GM23338 (cell line): ENCODE results near the gene KCNMA1. TPM values are rescaled to one million over a fixed set of nuclear protein-coding genes. Genes with fewer than 3 reads are reported as not detected.

Experiments used
- ATAC-seq: fragments of 200-7000 bp; cut with Tn5 transposase; 3 replicates; pipeline ENCODE4 v1.9.1; 2020
- DNase-seq: peaks from one replicate; pipeline ENCODE4 v3.0.0-alpha.2; 2015; ENCODE audit warnings: low spot score
- H2AFZ ChIP-seq: fragments of 200-600 bp; sonication (generic); 2 replicates; pipeline ENCODE4 v1.8.0; 2016; ENCODE audit warnings: antibody characterized with exemption, mild to moderate bottlenecking, moderate library complexity
- H3F3A ChIP-seq: fragments of 200-600 bp; sonication (generic); replicated peaks from 2 replicates; pipeline ENCODE4 v1.8.0; 2017; ENCODE audit warnings: antibody characterized with exemption, mixed run types, low read depth
- H3K27ac ChIP-seq: fragments of 200-600 bp; sonication (generic); 2 replicates; pipeline ENCODE4 v1.6.1; 2016; ENCODE audit warnings: low read depth
- H3K27me3 ChIP-seq: fragments of 200-600 bp; sonication (generic); 2 replicates; pipeline ENCODE4 v1.8.0; 2016; ENCODE audit warnings: mild to moderate bottlenecking, mixed run types, moderate library complexity; ENCODE audit not compliant: insufficient read depth
- H3K36me3 ChIP-seq: fragments of 200-600 bp; sonication (generic); 2 replicates; pipeline ENCODE4 v1.8.0; 2016; ENCODE audit warnings: mild to moderate bottlenecking; ENCODE audit not compliant: insufficient read depth
- H3K4me1 ChIP-seq: fragments of 200-600 bp; sonication (generic); 2 replicates; pipeline ENCODE4 v1.8.0; 2016; ENCODE audit warnings: mild to moderate bottlenecking, moderate library complexity; ENCODE audit not compliant: insufficient read depth
- H3K4me2 ChIP-seq: fragments of 200-600 bp; sonication (generic); 2 replicates; pipeline ENCODE4 v1.7.1; 2017; ENCODE audit warnings: mixed run types
- H3K4me3 ChIP-seq: fragments of 200-600 bp; sonication (generic); 2 replicates; pipeline ENCODE4 v1.6.1; 2016; ENCODE audit warnings: mixed run types
- H3K79me2 ChIP-seq: fragments of 200-600 bp; sonication (generic); replicated peaks from 2 replicates; pipeline ENCODE4 v1.8.0; 2017; ENCODE audit warnings: mild to moderate bottlenecking; ENCODE audit not compliant: insufficient read depth
- H3K9me2 ChIP-seq: fragments of 200-600 bp; sonication (generic); 2 replicates; pipeline ENCODE4 v1.8.0; 2017; ENCODE audit not compliant: insufficient read depth
- H4K20me1 ChIP-seq: fragments of 200-600 bp; sonication (generic); replicated peaks from 2 replicates; pipeline ENCODE4 v1.8.0; 2017; ENCODE audit warnings: mild to moderate bottlenecking; ENCODE audit not compliant: insufficient read depth
- H3K27ac Mint-ChIP-seq: 2 replicates; pipeline ENCODE4 v1.8.0; 2020; ENCODE audit warnings: inconsistent platforms, mild to moderate bottlenecking, moderate library complexity, mixed read lengths
- H3K27me3 Mint-ChIP-seq: 3 replicates; pipeline ENCODE4 v1.8.0; 2022; ENCODE audit warnings: low read depth, mild to moderate bottlenecking, moderate library complexity, mixed read lengths, inconsistent platforms; ENCODE audit not compliant: insufficient read depth, poor library complexity
- H3K36me3 Mint-ChIP-seq: 3 replicates; pipeline ENCODE4 v1.8.0; 2021; ENCODE audit warnings: low read depth, mild to moderate bottlenecking, inconsistent platforms, moderate library complexity, mixed read lengths
- H3K4me1 Mint-ChIP-seq: 3 replicates; pipeline ENCODE4 v1.8.0; 2020; ENCODE audit warnings: mild to moderate bottlenecking, inconsistent platforms, mixed read lengths
- H3K4me3 Mint-ChIP-seq: 3 replicates; pipeline ENCODE4 v1.8.0; 2021; ENCODE audit warnings: moderate library complexity, mild to moderate bottlenecking, inconsistent platforms, mixed read lengths
- H3K9me3 Mint-ChIP-seq: 3 replicates; pipeline ENCODE4 v1.8.0; 2020; ENCODE audit warnings: moderate library complexity, mild to moderate bottlenecking, inconsistent platforms, mixed read lengths
- CREB1 ChIP-seq: fragments of 250-450 bp; sonication (Bioruptor Pico); IDR thresholded peaks from 2 replicates; pipeline ENCODE4 v1.5.0; 2020; ENCODE audit warnings: low read depth, mild to moderate bottlenecking, moderate library complexity
- EZH2 ChIP-seq: fragments of 200-600 bp; sonication (generic); IDR thresholded peaks from one replicate; pipeline ENCODE4 v1.8.0; 2017; ENCODE audit warnings: antibody characterized with exemption, mild to moderate bottlenecking, low read depth; ENCODE audit not compliant: unreplicated experiment
- EZH2phosphoT487 ChIP-seq: fragments of 200-600 bp; sonication (generic); IDR thresholded peaks from one replicate; pipeline ENCODE4 v1.8.1; 2018; ENCODE audit warnings: antibody characterized with exemption; ENCODE audit not compliant: unreplicated experiment
- JUNB ChIP-seq: IDR thresholded peaks from one replicate; pipeline ENCODE4 v1.6.1; 2016; ENCODE audit warnings: antibody characterized with exemption; ENCODE audit not compliant: unreplicated experiment
- NANOG ChIP-seq: IDR thresholded peaks from 2 replicates; pipeline ENCODE4 v1.6.1; 2016; ENCODE audit warnings: antibody characterized with exemption, borderline replicate concordance
- POLR2AphosphoS5 ChIP-seq: IDR thresholded peaks from 2 replicates; pipeline ENCODE4 v1.6.1; 2016; ENCODE audit warnings: antibody characterized with exemption, low read depth
- STAT1 ChIP-seq: IDR thresholded peaks from one replicate; pipeline ENCODE4 v1.6.1; 2016; ENCODE audit warnings: antibody characterized with exemption; ENCODE audit not compliant: unreplicated experiment
- ZNF114 ChIP-seq: fragments of 250-450 bp; sonication (Bioruptor Pico); IDR thresholded peaks from 2 replicates; pipeline ENCODE4 v1.5.0; 2020; ENCODE audit warnings: mild to moderate bottlenecking, moderate library complexity
- ZNF331 ChIP-seq: fragments of 250-450 bp; sonication (Bioruptor Pico); IDR thresholded peaks from 2 replicates; pipeline ENCODE4 v1.5.0; 2020; ENCODE audit warnings: low read depth, mild to moderate bottlenecking, moderate library complexity
- polyA plus RNA-seq: library from polyadenylated mRNA; unstranded; fragments of >200 nt; fragmentation: Nextera tagmentation; extraction: Ambion mirVana; gene quantifications from 2 replicates; pipeline ENCODE4 v1.2.1, GENCODE V29; 2016
- total RNA-seq: library from RNA; depleted of rRNA; stranded (reverse); fragments of >200 nt; shearing (Covaris generic); gene quantifications from 2 replicates; pipeline ENCODE4 v1.2.3, GENCODE V29; 2014
- TF ChIP-seq, protein P1 (sequence below), 2 experiments: fragments of 200-600 bp in 1 of 2; sonication (generic) in 1 of 2; conservative IDR thresholded peaks; 2 replicates each; pipeline versions ENCODE4 v1.5.1 to v1.6.1; 2016 to 2017; ENCODE audit warnings: antibody characterized with exemption in 2 of 2, low read depth in 2 of 2, mild to moderate bottlenecking in 2 of 2, moderate library complexity in 1 of 2
- TF ChIP-seq, protein P2 (sequence below): fragments of 250-450 bp; sonication (Bioruptor Pico); IDR thresholded peaks from 2 replicates; pipeline ENCODE4 v1.5.0; 2020; ENCODE audit warnings: mild to moderate bottlenecking, moderate library complexity
- TF ChIP-seq, protein P3 (sequence below): IDR thresholded peaks from one replicate; pipeline ENCODE4 v1.6.1; 2018; ENCODE audit warnings: antibody characterized with exemption; ENCODE audit not compliant: unreplicated experiment
- TF ChIP-seq, protein P4 (sequence below): IDR thresholded peaks from 2 replicates; pipeline ENCODE4 v1.6.1; 2016; ENCODE audit warnings: antibody characterized with exemption

Gene KCNMA1
- total and polyA plus RNA-seq, 2 experiments from 2014 or later = 8.2 to 9.0 TPM

DNA sequence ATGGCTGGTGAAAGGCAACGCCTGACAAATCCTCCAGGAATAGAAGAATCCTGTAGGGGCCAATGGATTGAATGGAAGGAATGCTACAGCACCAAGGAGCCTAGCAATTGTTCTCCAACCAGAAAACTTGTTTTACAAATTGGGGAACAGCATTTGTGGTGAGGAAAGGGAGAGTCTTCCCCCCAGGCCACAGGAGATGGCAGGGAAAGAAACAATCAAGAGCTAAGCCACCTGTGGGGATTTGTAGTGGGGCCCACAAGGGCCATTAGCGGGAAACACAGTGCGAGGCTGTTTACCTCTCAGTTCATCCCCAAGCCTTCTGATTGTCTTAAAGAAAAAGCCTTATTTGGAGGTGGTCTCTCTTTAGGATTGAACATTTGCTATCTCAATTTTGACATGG, 48.5 kb upstream of the KCNMA1 start:
- H3K4me2 ChIP-seq = no peak overlapping the region
- no peaks in the 10 kb centered on the region for H3K79me2 ChIP-seq
- peak; percentile 38 for ATAC-seq
- peaks cover 22% of the 10 kb centered on the region for H3K4me1 ChIP-seq
- TF ChIP-seq ZNF331 = no peak
- TF ChIP-seq CREB1 (CRISPR knock-in tag) = no peak
- TF ChIP-seq POLR2AphosphoS5 = no peak
- no peak for TF ChIP-seq EZH2
- no peak for TF ChIP-seq JUNB
- TF ChIP-seq, protein P1, sequence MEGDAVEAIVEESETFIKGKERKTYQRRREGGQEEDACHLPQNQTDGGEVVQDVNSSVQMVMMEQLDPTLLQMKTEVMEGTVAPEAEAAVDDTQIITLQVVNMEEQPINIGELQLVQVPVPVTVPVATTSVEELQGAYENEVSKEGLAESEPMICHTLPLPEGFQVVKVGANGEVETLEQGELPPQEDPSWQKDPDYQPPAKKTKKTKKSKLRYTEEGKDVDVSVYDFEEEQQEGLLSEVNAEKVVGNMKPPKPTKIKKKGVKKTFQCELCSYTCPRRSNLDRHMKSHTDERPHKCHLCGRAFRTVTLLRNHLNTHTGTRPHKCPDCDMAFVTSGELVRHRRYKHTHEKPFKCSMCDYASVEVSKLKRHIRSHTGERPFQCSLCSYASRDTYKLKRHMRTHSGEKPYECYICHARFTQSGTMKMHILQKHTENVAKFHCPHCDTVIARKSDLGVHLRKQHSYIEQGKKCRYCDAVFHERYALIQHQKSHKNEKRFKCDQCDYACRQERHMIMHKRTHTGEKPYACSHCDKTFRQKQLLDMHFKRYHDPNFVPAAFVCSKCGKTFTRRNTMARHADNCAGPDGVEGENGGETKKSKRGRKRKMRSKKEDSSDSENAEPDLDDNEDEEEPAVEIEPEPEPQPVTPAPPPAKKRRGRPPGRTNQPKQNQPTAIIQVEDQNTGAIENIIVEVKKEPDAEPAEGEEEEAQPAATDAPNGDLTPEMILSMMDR (conservative IDR thresholded peaks at IDR 0.05; ENCODE audit: low read depth in 2 of 2) = no peak
- TF ChIP-seq, protein P2, sequence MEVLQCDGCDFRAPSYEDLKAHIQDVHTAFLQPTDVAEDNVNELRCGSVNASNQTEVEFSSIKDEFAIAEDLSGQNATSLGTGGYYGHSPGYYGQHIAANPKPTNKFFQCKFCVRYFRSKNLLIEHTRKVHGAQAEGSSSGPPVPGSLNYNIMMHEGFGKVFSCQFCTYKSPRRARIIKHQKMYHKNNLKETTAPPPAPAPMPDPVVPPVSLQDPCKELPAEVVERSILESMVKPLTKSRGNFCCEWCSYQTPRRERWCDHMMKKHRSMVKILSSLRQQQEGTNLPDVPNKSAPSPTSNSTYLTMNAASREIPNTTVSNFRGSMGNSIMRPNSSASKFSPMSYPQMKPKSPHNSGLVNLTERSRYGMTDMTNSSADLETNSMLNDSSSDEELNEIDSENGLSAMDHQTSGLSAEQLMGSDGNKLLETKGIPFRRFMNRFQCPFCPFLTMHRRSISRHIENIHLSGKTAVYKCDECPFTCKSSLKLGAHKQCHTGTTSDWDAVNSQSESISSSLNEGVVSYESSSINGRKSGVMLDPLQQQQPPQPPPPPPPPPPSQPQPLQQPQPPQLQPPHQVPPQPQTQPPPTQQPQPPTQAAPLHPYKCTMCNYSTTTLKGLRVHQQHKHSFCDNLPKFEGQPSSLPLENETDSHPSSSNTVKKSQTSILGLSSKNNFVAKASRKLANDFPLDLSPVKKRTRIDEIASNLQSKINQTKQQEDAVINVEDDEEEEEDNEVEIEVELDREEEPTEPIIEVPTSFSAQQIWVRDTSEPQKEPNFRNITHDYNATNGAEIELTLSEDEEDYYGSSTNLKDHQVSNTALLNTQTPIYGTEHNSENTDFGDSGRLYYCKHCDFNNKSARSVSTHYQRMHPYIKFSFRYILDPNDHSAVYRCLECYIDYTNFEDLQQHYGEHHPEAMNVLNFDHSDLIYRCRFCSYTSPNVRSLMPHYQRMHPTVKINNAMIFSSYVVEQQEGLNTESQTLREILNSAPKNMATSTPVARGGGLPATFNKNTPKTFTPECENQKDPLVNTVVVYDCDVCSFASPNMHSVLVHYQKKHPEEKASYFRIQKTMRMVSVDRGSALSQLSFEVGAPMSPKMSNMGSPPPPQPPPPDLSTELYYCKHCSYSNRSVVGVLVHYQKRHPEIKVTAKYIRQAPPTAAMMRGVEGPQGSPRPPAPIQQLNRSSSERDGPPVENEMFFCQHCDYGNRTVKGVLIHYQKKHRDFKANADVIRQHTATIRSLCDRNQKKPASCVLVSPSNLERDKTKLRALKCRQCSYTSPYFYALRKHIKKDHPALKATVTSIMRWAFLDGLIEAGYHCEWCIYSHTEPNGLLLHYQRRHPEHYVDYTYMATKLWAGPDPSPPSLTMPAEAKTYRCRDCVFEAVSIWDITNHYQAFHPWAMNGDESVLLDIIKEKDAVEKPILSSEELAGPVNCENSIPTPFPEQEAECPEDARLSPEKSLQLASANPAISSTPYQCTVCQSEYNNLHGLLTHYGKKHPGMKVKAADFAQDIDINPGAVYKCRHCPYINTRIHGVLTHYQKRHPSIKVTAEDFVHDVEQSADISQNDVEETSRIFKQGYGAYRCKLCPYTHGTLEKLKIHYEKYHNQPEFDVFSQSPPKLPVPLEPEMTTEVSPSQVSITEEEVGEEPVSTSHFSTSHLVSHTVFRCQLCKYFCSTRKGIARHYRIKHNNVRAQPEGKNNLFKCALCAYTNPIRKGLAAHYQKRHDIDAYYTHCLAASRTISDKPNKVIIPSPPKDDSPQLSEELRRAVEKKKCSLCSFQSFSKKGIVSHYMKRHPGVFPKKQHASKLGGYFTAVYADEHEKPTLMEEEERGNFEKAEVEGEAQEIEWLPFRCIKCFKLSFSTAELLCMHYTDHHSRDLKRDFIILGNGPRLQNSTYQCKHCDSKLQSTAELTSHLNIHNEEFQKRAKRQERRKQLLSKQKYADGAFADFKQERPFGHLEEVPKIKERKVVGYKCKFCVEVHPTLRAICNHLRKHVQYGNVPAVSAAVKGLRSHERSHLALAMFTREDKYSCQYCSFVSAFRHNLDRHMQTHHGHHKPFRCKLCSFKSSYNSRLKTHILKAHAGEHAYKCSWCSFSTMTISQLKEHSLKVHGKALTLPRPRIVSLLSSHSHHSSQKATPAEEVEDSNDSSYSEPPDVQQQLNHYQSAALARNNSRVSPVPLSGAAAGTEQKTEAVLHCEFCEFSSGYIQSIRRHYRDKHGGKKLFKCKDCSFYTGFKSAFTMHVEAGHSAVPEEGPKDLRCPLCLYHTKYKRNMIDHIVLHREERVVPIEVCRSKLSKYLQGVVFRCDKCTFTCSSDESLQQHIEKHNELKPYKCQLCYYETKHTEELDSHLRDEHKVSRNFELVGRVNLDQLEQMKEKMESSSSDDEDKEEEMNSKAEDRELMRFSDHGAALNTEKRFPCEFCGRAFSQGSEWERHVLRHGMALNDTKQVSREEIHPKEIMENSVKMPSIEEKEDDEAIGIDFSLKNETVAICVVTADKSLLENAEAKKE (CRISPR knock-in tag) = no peak
- no peak for TF ChIP-seq STAT1
- no peak for TF ChIP-seq EZH2phosphoT487
- TF ChIP-seq NANOG = no peak
- TF ChIP-seq, protein P3, sequence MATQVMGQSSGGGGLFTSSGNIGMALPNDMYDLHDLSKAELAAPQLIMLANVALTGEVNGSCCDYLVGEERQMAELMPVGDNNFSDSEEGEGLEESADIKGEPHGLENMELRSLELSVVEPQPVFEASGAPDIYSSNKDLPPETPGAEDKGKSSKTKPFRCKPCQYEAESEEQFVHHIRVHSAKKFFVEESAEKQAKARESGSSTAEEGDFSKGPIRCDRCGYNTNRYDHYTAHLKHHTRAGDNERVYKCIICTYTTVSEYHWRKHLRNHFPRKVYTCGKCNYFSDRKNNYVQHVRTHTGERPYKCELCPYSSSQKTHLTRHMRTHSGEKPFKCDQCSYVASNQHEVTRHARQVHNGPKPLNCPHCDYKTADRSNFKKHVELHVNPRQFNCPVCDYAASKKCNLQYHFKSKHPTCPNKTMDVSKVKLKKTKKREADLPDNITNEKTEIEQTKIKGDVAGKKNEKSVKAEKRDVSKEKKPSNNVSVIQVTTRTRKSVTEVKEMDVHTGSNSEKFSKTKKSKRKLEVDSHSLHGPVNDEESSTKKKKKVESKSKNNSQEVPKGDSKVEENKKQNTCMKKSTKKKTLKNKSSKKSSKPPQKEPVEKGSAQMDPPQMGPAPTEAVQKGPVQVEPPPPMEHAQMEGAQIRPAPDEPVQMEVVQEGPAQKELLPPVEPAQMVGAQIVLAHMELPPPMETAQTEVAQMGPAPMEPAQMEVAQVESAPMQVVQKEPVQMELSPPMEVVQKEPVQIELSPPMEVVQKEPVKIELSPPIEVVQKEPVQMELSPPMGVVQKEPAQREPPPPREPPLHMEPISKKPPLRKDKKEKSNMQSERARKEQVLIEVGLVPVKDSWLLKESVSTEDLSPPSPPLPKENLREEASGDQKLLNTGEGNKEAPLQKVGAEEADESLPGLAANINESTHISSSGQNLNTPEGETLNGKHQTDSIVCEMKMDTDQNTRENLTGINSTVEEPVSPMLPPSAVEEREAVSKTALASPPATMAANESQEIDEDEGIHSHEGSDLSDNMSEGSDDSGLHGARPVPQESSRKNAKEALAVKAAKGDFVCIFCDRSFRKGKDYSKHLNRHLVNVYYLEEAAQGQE = no peak
- no peak for TF ChIP-seq ZNF114 (CRISPR knock-in tag)
- TF ChIP-seq, protein P4, sequence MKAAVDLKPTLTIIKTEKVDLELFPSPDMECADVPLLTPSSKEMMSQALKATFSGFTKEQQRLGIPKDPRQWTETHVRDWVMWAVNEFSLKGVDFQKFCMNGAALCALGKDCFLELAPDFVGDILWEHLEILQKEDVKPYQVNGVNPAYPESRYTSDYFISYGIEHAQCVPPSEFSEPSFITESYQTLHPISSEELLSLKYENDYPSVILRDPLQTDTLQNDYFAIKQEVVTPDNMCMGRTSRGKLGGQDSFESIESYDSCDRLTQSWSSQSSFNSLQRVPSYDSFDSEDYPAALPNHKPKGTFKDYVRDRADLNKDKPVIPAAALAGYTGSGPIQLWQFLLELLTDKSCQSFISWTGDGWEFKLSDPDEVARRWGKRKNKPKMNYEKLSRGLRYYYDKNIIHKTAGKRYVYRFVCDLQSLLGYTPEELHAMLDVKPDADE = no peak
- Mint-ChIP-seq H3K4me1 (peaks cover 30% of the 10 kb centered on the region), H3K27me3 (peaks cover 12% of the 10 kb centered on the region), H3K36me3 (no peaks in the 10 kb centered on the region), H3K4me3 (no peak overlapping the region), H3K9me3 (no peaks in the 10 kb centered on the region; the same call in 2 of the 3 replicates), H3K27ac (no peak overlapping the region)
- H2AFZ ChIP-seq = no peak overlapping the region
- no peaks in the 10 kb centered on the region for H3K36me3 ChIP-seq
- H3K4me3 ChIP-seq = no peak overlapping the region
- H3K27me3 ChIP-seq = no peaks in the 10 kb centered on the region
- DNase-seq = no peak
- no peaks in the 10 kb centered on the region for H4K20me1 ChIP-seq
- no peaks in the 10 kb centered on the region for H3F3A ChIP-seq
- no peaks in the 10 kb centered on the region for H3K9me2 ChIP-seq
- H3K27ac ChIP-seq = no peak overlapping the region
